OCI-LY3 (cell line): ENCODE data around the gene ASB8.
A peak's percentile ranks its signal among the peaks of the same experiment; 100 is the strongest.

ENCODE experiments used
- H2AFZ ChIP-seq: fragments of 200-600, 300-600 bp; shearing (Covaris generic); 2 replicates; pipeline ENCODE4 v1.6.0; 2014; ENCODE audit warnings: antibody characterized with exemption, low read depth, low read length
- H3K27ac ChIP-seq: fragments of 200-600, 300-600 bp; sonication (generic); 2 replicates; pipeline ENCODE4 v1.5.1; 2014; ENCODE audit warnings: mild to moderate bottlenecking, low read length, moderate library complexity, mixed read lengths
- H3K27me3 ChIP-seq: fragments of 200-600, 300-600 bp; sonication (generic); 2 replicates; pipeline ENCODE4 v1.6.1; 2014; ENCODE audit warnings: low read depth, low read length, mixed read lengths
- H3K36me3 ChIP-seq: fragments of 200-600, 300-600 bp; sonication (generic); replicated peaks from 2 replicates; pipeline ENCODE3; 2014; ENCODE audit warnings: low read depth, low read length, mixed read lengths
- H3K4me1 ChIP-seq: fragments of 300-600, 200-600 bp; sonication (generic); 2 replicates; pipeline ENCODE4 v1.6.1; 2014; ENCODE audit warnings: low read length, mixed read lengths
- H3K4me2 ChIP-seq: fragments of 200-600, 300-600 bp; sonication (generic); 2 replicates; pipeline ENCODE4 v1.6.1; 2014; ENCODE audit warnings: low read length, mixed read lengths
- H3K4me3 ChIP-seq: fragments of 300-600, 200-600 bp; sonication (generic); 2 replicates; pipeline ENCODE4 v1.5.1; 2014; ENCODE audit warnings: antibody characterized with exemption, mild to moderate bottlenecking, low read length, moderate library complexity
- H3K79me2 ChIP-seq: fragments of 300-600, 200-600 bp; shearing (Covaris generic); 2 replicates; pipeline ENCODE4 v1.6.1; 2014; ENCODE audit warnings: mild to moderate bottlenecking, low read length, mixed read lengths
- H3K9ac ChIP-seq: fragments of 300-600, 200-600 bp; shearing (Covaris generic); 2 replicates; pipeline ENCODE4 v1.6.0; 2014; ENCODE audit warnings: mild to moderate bottlenecking, low read length, moderate library complexity
- H3K9me3 ChIP-seq: fragments of 200-600, 300-600 bp; shearing (Covaris generic); 2 replicates; pipeline ENCODE4 v1.6.1; 2014; ENCODE audit warnings: low read length, mixed read lengths; ENCODE audit not compliant: insufficient read depth
- H4K20me1 ChIP-seq: fragments of 200-600, 300-600 bp; sonication (generic); 2 replicates; pipeline ENCODE4 v1.6.1; 2016; ENCODE audit warnings: low read length, mixed read lengths; ENCODE audit not compliant: insufficient read depth
- EZH2phosphoT487 ChIP-seq: fragments of 200-600 bp; shearing (Covaris generic); IDR thresholded peaks from 2 replicates; pipeline ENCODE4 v1.6.1; 2018; ENCODE audit warnings: antibody characterized with exemption, mixed run types, low read depth
- TF ChIP-seq, protein P1 (sequence below): fragments of 200-600, 300-600 bp; sonication (generic); IDR thresholded peaks from 2 replicates; pipeline ENCODE4 v1.5.1; 2014; ENCODE audit warnings: antibody characterized with exemption, low read length, low read depth

The ASB8 gene

DNA sequence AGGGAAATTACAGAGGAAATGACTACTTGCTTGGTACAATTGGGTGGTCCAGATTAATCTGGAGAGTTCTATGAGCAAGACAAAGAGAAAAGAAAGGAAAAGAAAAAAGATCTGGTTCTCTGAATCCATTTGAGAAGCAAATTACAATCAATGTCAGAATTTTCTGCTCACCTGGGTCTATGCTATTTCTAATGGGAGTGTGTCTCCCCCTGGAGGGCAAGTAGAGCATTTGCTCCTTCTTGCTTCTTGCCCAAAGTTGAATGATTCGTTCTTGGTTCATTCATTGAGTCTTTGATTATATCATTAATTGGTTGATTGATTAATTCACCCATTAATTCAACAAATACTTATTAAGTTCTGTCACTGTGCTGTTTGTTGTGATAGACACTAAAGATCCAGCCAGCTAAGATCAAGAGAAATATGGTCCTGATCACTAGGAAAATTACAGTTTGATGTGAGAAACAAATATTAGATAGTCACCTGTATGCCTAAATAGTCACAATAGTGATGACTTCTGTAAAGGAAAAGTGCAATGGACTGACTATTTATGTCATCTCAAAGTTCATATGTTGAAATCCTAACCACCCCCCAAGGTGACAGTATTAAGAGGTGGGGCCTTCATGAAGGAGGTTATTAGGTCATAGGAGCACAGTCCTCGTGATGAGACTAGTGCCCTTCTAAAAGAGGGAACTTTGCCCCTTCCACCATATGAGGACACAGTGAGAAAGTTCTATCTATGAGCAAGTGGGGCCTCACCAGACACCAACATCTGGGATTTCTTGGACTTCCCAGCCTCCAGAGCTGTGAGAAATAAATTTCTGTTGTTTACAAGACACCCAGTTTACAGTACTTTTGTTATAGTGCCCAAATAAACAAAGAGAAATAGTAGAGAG lies 8.0 kb upstream of the ASB8 start:
- Histone ChIP-seq H3K4me1 (no peaks in the 10 kb centered on the region), H3K79me2 (no peaks in the 10 kb centered on the region), H3K4me3 (no peak overlapping the region), H3K27me3 (no peaks in the 10 kb centered on the region), H3K36me3 (no peaks in the 10 kb centered on the region), H2AFZ (no peak overlapping the region), H3K9me3 (no peaks in the 10 kb centered on the region), H4K20me1 (no peaks in the 10 kb centered on the region), H3K27ac (no peak overlapping the region), H3K4me2 (no peak overlapping the region), H3K9ac (no peak overlapping the region)
- no peak for TF ChIP-seq EZH2phosphoT487
- TF ChIP-seq, protein P1, sequence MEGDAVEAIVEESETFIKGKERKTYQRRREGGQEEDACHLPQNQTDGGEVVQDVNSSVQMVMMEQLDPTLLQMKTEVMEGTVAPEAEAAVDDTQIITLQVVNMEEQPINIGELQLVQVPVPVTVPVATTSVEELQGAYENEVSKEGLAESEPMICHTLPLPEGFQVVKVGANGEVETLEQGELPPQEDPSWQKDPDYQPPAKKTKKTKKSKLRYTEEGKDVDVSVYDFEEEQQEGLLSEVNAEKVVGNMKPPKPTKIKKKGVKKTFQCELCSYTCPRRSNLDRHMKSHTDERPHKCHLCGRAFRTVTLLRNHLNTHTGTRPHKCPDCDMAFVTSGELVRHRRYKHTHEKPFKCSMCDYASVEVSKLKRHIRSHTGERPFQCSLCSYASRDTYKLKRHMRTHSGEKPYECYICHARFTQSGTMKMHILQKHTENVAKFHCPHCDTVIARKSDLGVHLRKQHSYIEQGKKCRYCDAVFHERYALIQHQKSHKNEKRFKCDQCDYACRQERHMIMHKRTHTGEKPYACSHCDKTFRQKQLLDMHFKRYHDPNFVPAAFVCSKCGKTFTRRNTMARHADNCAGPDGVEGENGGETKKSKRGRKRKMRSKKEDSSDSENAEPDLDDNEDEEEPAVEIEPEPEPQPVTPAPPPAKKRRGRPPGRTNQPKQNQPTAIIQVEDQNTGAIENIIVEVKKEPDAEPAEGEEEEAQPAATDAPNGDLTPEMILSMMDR = peak; percentile 94

DNA sequence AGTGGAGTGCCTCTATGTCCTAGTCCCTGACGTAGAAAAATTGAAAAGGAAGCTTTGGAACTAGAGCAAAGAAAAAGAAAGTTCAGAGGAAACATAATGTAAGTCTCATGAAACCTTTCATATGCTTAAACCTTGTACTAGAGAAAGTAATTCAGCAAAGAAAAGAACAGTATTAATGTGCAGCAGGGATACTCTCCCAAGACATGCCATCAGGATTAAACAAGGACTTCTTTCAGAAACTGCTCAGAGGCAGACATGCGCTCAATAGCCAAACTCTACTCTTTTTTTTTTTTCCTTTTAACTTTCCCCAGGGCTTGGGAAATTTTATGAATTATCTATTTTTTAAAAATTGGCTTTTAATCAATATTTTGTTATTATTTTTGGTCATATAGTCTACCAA lies 7.1 kb upstream of the ASB8 start:
- H3K9ac ChIP-seq = no peak overlapping the region
- H3K36me3 ChIP-seq = no peaks in the 10 kb centered on the region
- no peak overlapping the region for H3K4me2 ChIP-seq
- no peaks in the 10 kb centered on the region for H3K79me2 ChIP-seq
- H3K27ac ChIP-seq = no peak overlapping the region
- no peaks in the 10 kb centered on the region for H4K20me1 ChIP-seq
- no peaks in the 10 kb centered on the region for H3K4me1 ChIP-seq
- no peaks in the 10 kb centered on the region for H3K27me3 ChIP-seq
- no peak for TF ChIP-seq EZH2phosphoT487
- TF ChIP-seq, protein P1 = no peak
- no peaks in the 10 kb centered on the region for H3K9me3 ChIP-seq
- H3K4me3 ChIP-seq = no peak overlapping the region
- H2AFZ ChIP-seq = no peak overlapping the region

DNA sequence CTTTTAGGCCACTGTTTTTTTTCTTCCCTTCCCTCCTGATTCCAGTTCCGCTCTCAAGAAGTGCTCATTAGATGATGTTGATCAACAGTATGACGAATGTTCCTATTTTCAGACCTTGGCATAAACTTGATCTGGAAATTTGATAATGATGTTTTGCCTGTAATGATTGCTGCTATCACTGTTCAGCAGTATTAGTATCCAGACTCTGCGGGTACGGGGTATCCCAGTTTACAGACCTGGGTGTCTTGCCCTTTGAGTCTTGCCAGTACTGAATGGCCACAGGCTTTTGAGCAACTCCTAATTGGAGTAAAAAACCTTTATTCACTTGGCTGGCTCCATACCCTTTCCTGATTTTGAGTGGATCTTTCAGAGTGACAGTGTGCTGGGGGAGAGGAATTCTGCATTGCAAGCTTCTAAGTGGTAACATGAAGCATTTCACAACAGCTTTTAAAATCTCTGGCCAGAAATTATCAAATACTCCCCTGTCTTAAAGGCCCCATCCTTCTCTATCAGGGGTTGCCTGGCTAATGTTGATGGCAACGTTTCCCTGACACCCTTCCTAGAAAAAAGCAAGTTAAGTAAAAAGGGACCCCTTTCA lies 5.9 kb upstream of the ASB8 start:
- Histone ChIP-seq H3K27me3 (no peaks in the 10 kb centered on the region), H3K4me3 (no peak overlapping the region), H2AFZ (no peak overlapping the region), H4K20me1 (no peaks in the 10 kb centered on the region), H3K27ac (no peak overlapping the region), H3K4me1 (no peaks in the 10 kb centered on the region; the same call in 1 of the 2 replicates), H3K79me2 (no peaks in the 10 kb centered on the region), H3K36me3 (no peaks in the 10 kb centered on the region), H3K9ac (no peak overlapping the region), H3K4me2 (no peak overlapping the region), H3K9me3 (no peaks in the 10 kb centered on the region)
- no peak for TF ChIP-seq EZH2phosphoT487
- TF ChIP-seq, protein P1 = no peak

DNA sequence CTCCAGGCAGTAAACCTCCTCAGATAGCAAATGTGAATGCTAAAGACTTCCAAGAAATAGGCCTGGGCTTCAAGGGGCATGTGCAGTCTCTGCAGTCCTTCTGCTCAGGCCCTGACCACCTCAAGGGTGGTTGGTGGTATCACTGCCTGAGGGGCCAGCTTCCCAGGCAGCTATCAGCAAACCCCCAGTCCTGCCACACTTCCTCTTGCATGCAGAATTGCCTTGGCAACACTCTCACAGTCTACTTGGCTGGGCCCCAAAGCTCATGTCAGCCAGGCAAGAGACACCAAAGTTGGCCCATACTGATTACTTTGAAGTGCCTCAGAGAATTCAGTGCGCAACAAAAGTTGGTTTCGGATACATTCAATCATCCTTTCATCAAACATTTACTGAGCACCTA lies 3.5 kb upstream of the ASB8 start:
- Histone ChIP-seq H3K79me2 (peaks cover 13% of the 10 kb centered on the region), H3K9ac (no peak overlapping the region), H3K36me3 (no peaks in the 10 kb centered on the region), H2AFZ (no peak overlapping the region; the same call in 1 of the 2 replicates), H3K27ac (no peak overlapping the region), H3K4me3 (no peak overlapping the region), H3K4me1 (peaks cover 6% of the 10 kb centered on the region), H3K9me3 (no peaks in the 10 kb centered on the region), H3K27me3 (no peaks in the 10 kb centered on the region), H3K4me2 (no peak overlapping the region), H4K20me1 (no peaks in the 10 kb centered on the region)
- TF ChIP-seq, protein P1 = no peak
- TF ChIP-seq EZH2phosphoT487 = no peak
